HG03558 (cell line): ENCODE data around the gene FAM227A.
"Not testable (repeated sequence)": the region's sequence is repeated elsewhere in the genome, so short reads cannot be mapped to it uniquely, and the experiment has no call there.

Source experiments
- ATAC-seq: cut with Tn5 transposase; IDR thresholded peaks from one replicate; pipeline ENCODE4 v1.9.1; 2021; ENCODE audit warnings: moderate number of reproducible peaks; ENCODE audit not compliant: unreplicated experiment; ENCODE audit errors: extremely low read depth

The FAM227A gene

GRCh38 chr22:38613588-38613987, 42.6 kb downstream of the FAM227A start:
- no peak for ATAC-seq

- ATAC-seq, result no peak
Observed at GRCh38 chr22:38612217-38613006, 43.8 kb downstream of the FAM227A start.

- no peak for ATAC-seq
Observed at GRCh38 chr22:38611559-38611958, 44.6 kb downstream of the FAM227A start.

GRCh38 chr22:38610234-38610633, 46.0 kb downstream of the FAM227A start:
- ATAC-seq, result no peak

- no peak for ATAC-seq
Observed at GRCh38 chr22:38608992-38609750, 47.0 kb downstream of the FAM227A start.

GRCh38 chr22:38607680-38608079, 48.5 kb downstream of the FAM227A start:
- no peak for ATAC-seq

GRCh38 chr22:38602166-38602565, 54.0 kb downstream of the FAM227A start:
- no peak for ATAC-seq

GRCh38 chr22:38601221-38601764, 54.9 kb downstream of the FAM227A start:
- ATAC-seq, result no peak

GRCh38 chr22:38599466-38599865, 56.7 kb downstream of the FAM227A start:
- no peak for ATAC-seq

- ATAC-seq, result not testable (repeated sequence)
Observed at GRCh38 chr22:38582923-38583322, 73.3 kb downstream of the FAM227A start.

- ATAC-seq, result no peak
Observed at GRCh38 chr22:38578505-38578904, 77.7 kb downstream of the FAM227A start.

GRCh38 chr22:38572065-38572464, 84.1 kb downstream of the FAM227A start:
- no peak for ATAC-seq

- ATAC-seq, result no peak
Observed at GRCh38 chr22:38570779-38571364, 85.3 kb downstream of the FAM227A start.

- no peak for ATAC-seq
Observed at GRCh38 chr22:38569972-38570778, 86.0 kb downstream of the FAM227A start, which contains the start of gene DMC1. Gene DMC1 (minus strand): TSS chr22:38570183. CDS start chr22:38568256, 1,927 bp downstream.

- no peak for ATAC-seq
Observed at GRCh38 chr22:38569181-38569971, 86.8 kb downstream of the FAM227A start.

- no peak for ATAC-seq
Observed at GRCh38 chr22:38567531-38568285, 88.5 kb downstream of the FAM227A start.

- no peak for ATAC-seq
Observed at GRCh38 chr22:38566726-38567504, 89.3 kb downstream of the FAM227A start.

- ATAC-seq, result no peak
Observed at GRCh38 chr22:38565441-38565840, 90.8 kb downstream of the FAM227A start.
